Measurements from ENCODE around the gene CDAN1. TPM values are rescaled to one million over a fixed set of nuclear protein-coding genes. Genes with fewer than 3 reads are reported as not detected.

CDAN1 gene
- total and polyA plus RNA-seq, 2 of the 4 experiments (the other 2 are of a cell fraction), result 4.7 to 5.6 TPM

- H3K4me1 ChIP-seq (ENCODE audit: control insufficient read depth, insufficient read depth, low read length), result no peaks in the 10 kb centered on the region
- DNase-seq, result no peak
- in situ Hi-C loops (cut with MboI; ENCODE audit: low sequenced_read_pairs) (no loop called here), dilution Hi-C loops (cut with HindIII; ENCODE audit: low sequenced_read_pairs, unreplicated experiment) (no loop called here), intact Hi-C loops (cut with micrococcal nuclease) (no loop called here)
- H4K5ac ChIP-seq (ENCODE audit: low read depth, low read length), result no peak overlapping the region
- no peak overlapping the region for H3K27ac ChIP-seq (ENCODE audit: insufficient read depth, low read length)
- H4K8ac ChIP-seq (ENCODE audit: low read depth in 2 of 2, low read length in 2 of 2), result no peak overlapping the region
- ATAC-seq (ENCODE audit: low read depth), result no peak
- no peaks in the 10 kb centered on the region for H3K27me3 ChIP-seq (ENCODE audit: control insufficient read depth, insufficient read depth, low read length)
- H4K91ac ChIP-seq (ENCODE audit: insufficient read depth, low read depth, low read length), result no peak overlapping the region
- no peaks in the 10 kb centered on the region for H3K9me1 ChIP-seq (ENCODE audit: insufficient read depth, low read length)
- ChIA-PET CTCF (no interaction called here), POLR2A (ENCODE audit: unreplicated experiment) (no interaction called here)
- no peak overlapping the region for H2BK5ac ChIP-seq (ENCODE audit: low read depth, low read length, poor library complexity, severe bottlenecking)
- H4K20me1 ChIP-seq (ENCODE audit: insufficient read depth, low read length), result no peaks in the 10 kb centered on the region
- H3K18ac ChIP-seq (ENCODE audit: low read depth, low read length), result no peak overlapping the region
- no peak overlapping the region for H3K23ac ChIP-seq (ENCODE audit: low read depth, low read length)
- H2BK15ac ChIP-seq (ENCODE audit: low read depth, low read length), result no peak overlapping the region
- no peak overlapping the region for H3K4me2 ChIP-seq (ENCODE audit: low read depth, low read length)
- H2AFZ ChIP-seq (replicated peaks; ENCODE audit: low read length, poor library complexity), result no peak overlapping the region
- H2BK120ac ChIP-seq (ENCODE audit: low read depth, low read length), result no peak overlapping the region
- no CpG with 5 or more reads among the region's 2 CpGs for WGBS, 2 experiments (ENCODE audit: extremely low coverage in 2 of 2, insufficient read length in 1 of 2)
- H2AK5ac ChIP-seq (ENCODE audit: low read depth, low read length), result no peak overlapping the region
- no peak overlapping the region for H3K56ac ChIP-seq (ENCODE audit: extremely low read depth, insufficient read depth, low read length)
- H3K4me3 ChIP-seq (ENCODE audit: insufficient read depth, low read depth, low read length), result no peak overlapping the region
- H3K9me3 ChIP-seq (ENCODE audit: control insufficient read depth, insufficient read depth, low read length), result peaks cover 4% of the 10 kb centered on the region
- peaks cover 3 to 5% of the 10 kb centered on the region in 2 experiments; a peak in 1 of 4 replicates for H3K79me1 ChIP-seq (ENCODE audit: low read depth in 1 of 2, low read length in 2 of 2)
- no peak overlapping the region for H3K9ac ChIP-seq (ENCODE audit: low read depth, low read length)
- no peaks in the 10 kb centered on the region for H3K36me3 ChIP-seq (ENCODE audit: control insufficient read depth, insufficient read depth, low read length)
- H3K14ac ChIP-seq (replicated peaks; ENCODE audit: low read depth, low read length), result no peak overlapping the region
- BruUV-seq (replicated peaks), result no TSS peak
- TF ChIP-seq FOS (IDR thresholded peaks at IDR 0.05; ENCODE audit: low read depth, low read length), result no peak
- TF ChIP-seq RCOR1 (IDR thresholded peaks at IDR 0.05; ENCODE audit: insufficient replicate concordance, low read length), result no peak
- TF ChIP-seq CTCF (conservative IDR thresholded peaks at IDR 0.05; ENCODE audit: low read depth, low read length), result no peak
- no peak for TF ChIP-seq RAD21 (IDR thresholded peaks at IDR 0.05; ENCODE audit: low read length)
- TF ChIP-seq BHLHE40 (IDR thresholded peaks at IDR 0.05; ENCODE audit: low read depth, low read length), result no peak
- no peak for TF ChIP-seq CHD1 (IDR thresholded peaks at IDR 0.05; ENCODE audit: low read depth, low read length)
- TF ChIP-seq POLR2A (IDR thresholded peaks at IDR 0.05; ENCODE audit: low read depth, low read length), result no peak
- TF ChIP-seq NFE2L2 (IDR thresholded peaks at IDR 0.05; ENCODE audit: low read depth, low read length), result no peak
- TF ChIP-seq, protein P1, sequence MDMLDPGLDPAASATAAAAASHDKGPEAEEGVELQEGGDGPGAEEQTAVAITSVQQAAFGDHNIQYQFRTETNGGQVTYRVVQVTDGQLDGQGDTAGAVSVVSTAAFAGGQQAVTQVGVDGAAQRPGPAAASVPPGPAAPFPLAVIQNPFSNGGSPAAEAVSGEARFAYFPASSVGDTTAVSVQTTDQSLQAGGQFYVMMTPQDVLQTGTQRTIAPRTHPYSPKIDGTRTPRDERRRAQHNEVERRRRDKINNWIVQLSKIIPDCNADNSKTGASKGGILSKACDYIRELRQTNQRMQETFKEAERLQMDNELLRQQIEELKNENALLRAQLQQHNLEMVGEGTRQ (IDR thresholded peaks at IDR 0.05; ENCODE audit: low read depth, low read length), result no peak
- no peak for TF ChIP-seq MAZ (IDR thresholded peaks at IDR 0.05; ENCODE audit: borderline replicate concordance, low read depth, low read length)
- no peak for TF ChIP-seq MAFK (IDR thresholded peaks at IDR 0.05; ENCODE audit: low read depth, low read length)
- TF ChIP-seq, protein P2, sequence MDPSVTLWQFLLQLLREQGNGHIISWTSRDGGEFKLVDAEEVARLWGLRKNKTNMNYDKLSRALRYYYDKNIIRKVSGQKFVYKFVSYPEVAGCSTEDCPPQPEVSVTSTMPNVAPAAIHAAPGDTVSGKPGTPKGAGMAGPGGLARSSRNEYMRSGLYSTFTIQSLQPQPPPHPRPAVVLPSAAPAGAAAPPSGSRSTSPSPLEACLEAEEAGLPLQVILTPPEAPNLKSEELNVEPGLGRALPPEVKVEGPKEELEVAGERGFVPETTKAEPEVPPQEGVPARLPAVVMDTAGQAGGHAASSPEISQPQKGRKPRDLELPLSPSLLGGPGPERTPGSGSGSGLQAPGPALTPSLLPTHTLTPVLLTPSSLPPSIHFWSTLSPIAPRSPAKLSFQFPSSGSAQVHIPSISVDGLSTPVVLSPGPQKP (IDR thresholded peaks at IDR 0.05; ENCODE audit: borderline replicate concordance, low read depth, low read length), result no peak
- H2BK20ac ChIP-seq (ENCODE audit: low read depth, low read length), result no peak overlapping the region
- no peak overlapping the region for H3K4ac ChIP-seq (ENCODE audit: low read depth, low read length)
- no peak overlapping the region for H2AK9ac ChIP-seq (replicated peaks; ENCODE audit: low read depth, low read length, poor library complexity)
These were observed 22.2 kb upstream of the CDAN1 start for GRCh38 chr15:42759093-42759492.

Measured in IMR-90 (cell line).